HL-60 (cell line): ENCODE results near the gene NR1H4.
"Not testable (repeated sequence)": the region's sequence is repeated elsewhere in the genome, so short reads cannot be mapped to it uniquely, and the experiment has no call there.

Experiments
- DNase-seq, 2 experiments: peaks; one replicate each; pipeline ENCODE4 v3.0.0-alpha.2; 2010 to 2020; ENCODE audit warnings: low read depth in 1 of 2, low spot score in 1 of 2
- H3K27ac ChIP-seq: fragments of 250-450 bp; sonication (Bioruptor Pico); replicated peaks from 2 replicates; pipeline ENCODE4 v1.5.1; 2020; ENCODE audit warnings: mild to moderate bottlenecking, moderate library complexity
- H3K27me3 ChIP-seq: fragments of 250-450 bp; sonication (Bioruptor Pico); 2 replicates; pipeline ENCODE4 v1.5.1; 2021; ENCODE audit warnings: mild to moderate bottlenecking, moderate library complexity; ENCODE audit not compliant: insufficient read depth, poor library complexity, severe bottlenecking
- H3K4me3 ChIP-seq: replicated peaks from 2 replicates; pipeline ENCODE4 v1.5.1; 2011; ENCODE audit warnings: mild to moderate bottlenecking, control low read depth, low read length; ENCODE audit not compliant: insufficient read depth
- CTCF ChIP-seq: IDR thresholded peaks from one replicate; pipeline ENCODE4 v1.5.1; 2011; ENCODE audit warnings: low read length, control low read depth, inconsistent platforms; ENCODE audit not compliant: insufficient read depth
- GABPA ChIP-seq: IDR thresholded peaks from 2 replicates; pipeline ENCODE4 v1.6.1; 2012; ENCODE audit warnings: low read depth
- POLR2AphosphoS5 ChIP-seq: IDR thresholded peaks from 2 replicates; pipeline ENCODE4 v1.6.1; 2012; ENCODE audit warnings: low read depth
- SPI1 ChIP-seq: IDR thresholded peaks from 2 replicates; pipeline ENCODE4 v1.6.1; 2012; ENCODE audit warnings: low read depth, mild to moderate bottlenecking, borderline replicate concordance
- TF ChIP-seq, protein P1 (sequence below): IDR thresholded peaks from 2 replicates; pipeline ENCODE4 v1.6.1; 2012; ENCODE audit warnings: low read depth; ENCODE audit not compliant: insufficient replicate concordance

The NR1H4 gene

GRCh38 chr12:100499416-100499815 is 25.8 kb downstream of the NR1H4 start:
- Histone ChIP-seq H3K27ac (no peak overlapping the region), H3K27me3 (no peaks in the 10 kb centered on the region), H3K4me3 (no peak overlapping the region)
- TF ChIP-seq SPI1 (no peak), CTCF (no peak), GABPA (no peak), POLR2AphosphoS5 (no peak)
- TF ChIP-seq, protein P1, sequence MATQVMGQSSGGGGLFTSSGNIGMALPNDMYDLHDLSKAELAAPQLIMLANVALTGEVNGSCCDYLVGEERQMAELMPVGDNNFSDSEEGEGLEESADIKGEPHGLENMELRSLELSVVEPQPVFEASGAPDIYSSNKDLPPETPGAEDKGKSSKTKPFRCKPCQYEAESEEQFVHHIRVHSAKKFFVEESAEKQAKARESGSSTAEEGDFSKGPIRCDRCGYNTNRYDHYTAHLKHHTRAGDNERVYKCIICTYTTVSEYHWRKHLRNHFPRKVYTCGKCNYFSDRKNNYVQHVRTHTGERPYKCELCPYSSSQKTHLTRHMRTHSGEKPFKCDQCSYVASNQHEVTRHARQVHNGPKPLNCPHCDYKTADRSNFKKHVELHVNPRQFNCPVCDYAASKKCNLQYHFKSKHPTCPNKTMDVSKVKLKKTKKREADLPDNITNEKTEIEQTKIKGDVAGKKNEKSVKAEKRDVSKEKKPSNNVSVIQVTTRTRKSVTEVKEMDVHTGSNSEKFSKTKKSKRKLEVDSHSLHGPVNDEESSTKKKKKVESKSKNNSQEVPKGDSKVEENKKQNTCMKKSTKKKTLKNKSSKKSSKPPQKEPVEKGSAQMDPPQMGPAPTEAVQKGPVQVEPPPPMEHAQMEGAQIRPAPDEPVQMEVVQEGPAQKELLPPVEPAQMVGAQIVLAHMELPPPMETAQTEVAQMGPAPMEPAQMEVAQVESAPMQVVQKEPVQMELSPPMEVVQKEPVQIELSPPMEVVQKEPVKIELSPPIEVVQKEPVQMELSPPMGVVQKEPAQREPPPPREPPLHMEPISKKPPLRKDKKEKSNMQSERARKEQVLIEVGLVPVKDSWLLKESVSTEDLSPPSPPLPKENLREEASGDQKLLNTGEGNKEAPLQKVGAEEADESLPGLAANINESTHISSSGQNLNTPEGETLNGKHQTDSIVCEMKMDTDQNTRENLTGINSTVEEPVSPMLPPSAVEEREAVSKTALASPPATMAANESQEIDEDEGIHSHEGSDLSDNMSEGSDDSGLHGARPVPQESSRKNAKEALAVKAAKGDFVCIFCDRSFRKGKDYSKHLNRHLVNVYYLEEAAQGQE = no peak
- DNase-seq = no peak

DNA sequence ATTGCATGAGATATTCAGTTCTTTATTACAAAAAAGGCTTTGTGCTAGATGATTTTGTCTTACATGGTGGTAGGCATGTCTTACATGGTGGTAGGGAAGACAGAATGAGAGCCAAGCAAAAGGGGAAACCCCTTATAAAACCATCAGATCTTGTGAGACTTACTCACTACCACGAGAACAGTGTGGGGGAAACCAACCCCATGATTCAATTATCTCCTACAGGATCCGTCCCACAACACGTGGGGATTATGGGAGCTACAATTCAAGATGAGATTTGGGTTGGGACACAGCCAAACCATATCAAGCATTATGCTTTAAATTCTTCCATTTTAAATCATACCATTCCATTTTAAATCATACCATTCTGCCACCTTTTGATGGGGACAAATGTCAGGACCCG is 29.1 kb downstream of the NR1H4 start:
- not testable (repeated sequence) for H3K4me3 ChIP-seq, H3K27me3 ChIP-seq, DNase-seq, H3K27ac ChIP-seq

DNA sequence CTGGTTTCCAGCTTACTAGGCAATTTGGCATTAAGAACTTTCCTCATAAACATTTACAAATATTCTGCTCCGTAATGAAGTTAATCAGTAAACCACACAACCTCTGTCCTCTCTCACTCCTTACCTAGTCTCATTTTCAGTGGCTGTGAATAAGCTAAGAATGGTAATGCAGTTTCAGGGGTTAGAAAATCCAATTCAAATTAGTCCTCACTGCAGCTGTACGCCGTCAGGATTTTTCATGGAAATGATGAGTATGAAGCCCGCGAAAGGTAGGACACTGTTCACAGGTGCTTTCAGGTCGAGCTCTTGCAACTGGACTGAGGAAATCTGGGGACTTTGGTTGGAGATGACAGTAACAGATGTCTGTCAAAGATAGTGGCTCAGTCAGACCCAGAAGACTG is 29.6 kb downstream of the NR1H4 start:
- no peak overlapping the region for H3K4me3 ChIP-seq
- H3K27ac ChIP-seq = no peak overlapping the region
- H3K27me3 ChIP-seq = no peaks in the 10 kb centered on the region
- no peak for TF ChIP-seq CTCF
- TF ChIP-seq, protein P1 = no peak
- TF ChIP-seq SPI1 = no peak
- TF ChIP-seq GABPA = no peak
- no peak for TF ChIP-seq POLR2AphosphoS5
- no peak for DNase-seq

DNA sequence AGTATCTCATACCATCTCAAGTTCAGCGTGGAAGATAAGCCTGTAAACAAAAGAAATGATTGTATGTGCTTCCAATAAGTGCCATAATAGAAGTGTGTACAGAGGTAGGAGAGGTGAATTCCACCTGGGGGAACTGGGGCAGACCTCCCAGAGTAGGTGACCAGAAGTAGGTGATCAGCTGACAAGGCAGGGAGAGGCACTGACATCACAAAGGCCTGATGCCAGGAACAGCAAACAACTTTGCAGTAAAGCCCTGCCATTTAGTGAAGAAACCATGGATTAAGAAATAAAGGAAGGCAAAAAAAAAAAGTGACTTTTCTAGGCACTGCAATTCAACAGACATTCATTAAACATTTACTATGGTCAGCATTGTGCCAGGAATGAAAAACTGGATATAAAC is 31.1 kb downstream of the NR1H4 start:
- Histone ChIP-seq H3K4me3 (no peak overlapping the region), H3K27ac (no peak overlapping the region), H3K27me3 (no peaks in the 10 kb centered on the region)
- TF ChIP-seq POLR2AphosphoS5 (no peak), CTCF (no peak), SPI1 (no peak), GABPA (no peak)
- TF ChIP-seq, protein P1 = no peak
- no peak for DNase-seq
